ENCODE measurements around the gene MAPK10.

- TF ChIP-seq CTCF (IDR thresholded peaks at IDR 0.05; ENCODE audit: poor library complexity): no peak
- no peak for TF ChIP-seq EZH2 (IDR thresholded peaks at IDR 0.05; ENCODE audit: borderline replicate concordance)
- no peak for TF ChIP-seq EZH2phosphoT487 (IDR thresholded peaks at IDR 0.05; ENCODE audit: low read depth, severe bottlenecking, unreplicated experiment)
Observed at GRCh38 chr4:85951099-85951498, 408.8 kb downstream of the MAPK10 start.

All from hepatocyte (in vitro differentiated cells).